Vagina (tissue), 2 donors: ENCODE data around the gene STOX2.

ENCODE experiments used
- CTCF ChIP-seq, 3 experiments: fragments of 450-650 bp in 2 of 3; fragments of 200-600 bp in 1 of 3; sonication (generic) in 1 of 3; IDR thresholded peaks; one replicate each; pipeline ENCODE4 v1.5.1; 2017 to 2019; ENCODE audit warnings: antibody characterized with exemption in 3 of 3, mild to moderate bottlenecking in 2 of 3, moderate library complexity in 2 of 3
- POLR2A ChIP-seq, 2 donors: fragments of 450-650 bp; IDR thresholded peaks; one replicate each; pipeline ENCODE4 v1.6.1; 2017; ENCODE audit warnings: antibody characterized with exemption in 2 of 2, mild to moderate bottlenecking in 2 of 2, moderate library complexity in 2 of 2

GRCh38 chr4:184012937-184013336, 107.8 kb downstream of the STOX2 start:
- no peak for TF ChIP-seq CTCF (IDR thresholded peaks at IDR 0.05)
- no peak for TF ChIP-seq POLR2A (IDR thresholded peaks at IDR 0.05)
